GM23338 (cell line): ENCODE data around the gene UNC13A. TPM values are rescaled to one million over a fixed set of nuclear protein-coding genes. Genes with fewer than 3 reads are reported as not detected.

Experiments
- ATAC-seq: fragments of 200-7000 bp; cut with Tn5 transposase; 3 replicates; pipeline ENCODE4 v1.9.1; 2020
- DNase-seq: peaks from one replicate; pipeline ENCODE4 v3.0.0-alpha.2; 2015; ENCODE audit warnings: low spot score
- H2AFZ ChIP-seq: fragments of 200-600 bp; sonication (generic); 2 replicates; pipeline ENCODE4 v1.8.0; 2016; ENCODE audit warnings: antibody characterized with exemption, mild to moderate bottlenecking, moderate library complexity
- H3F3A ChIP-seq: fragments of 200-600 bp; sonication (generic); replicated peaks from 2 replicates; pipeline ENCODE4 v1.8.0; 2017; ENCODE audit warnings: antibody characterized with exemption, mixed run types, low read depth
- H3K27ac ChIP-seq: fragments of 200-600 bp; sonication (generic); 2 replicates; pipeline ENCODE4 v1.6.1; 2016; ENCODE audit warnings: low read depth
- H3K27me3 ChIP-seq: fragments of 200-600 bp; sonication (generic); 2 replicates; pipeline ENCODE4 v1.8.0; 2016; ENCODE audit warnings: mild to moderate bottlenecking, mixed run types, moderate library complexity; ENCODE audit not compliant: insufficient read depth
- H3K36me3 ChIP-seq: fragments of 200-600 bp; sonication (generic); 2 replicates; pipeline ENCODE4 v1.8.0; 2016; ENCODE audit warnings: mild to moderate bottlenecking; ENCODE audit not compliant: insufficient read depth
- H3K4me1 ChIP-seq: fragments of 200-600 bp; sonication (generic); 2 replicates; pipeline ENCODE4 v1.8.0; 2016; ENCODE audit warnings: mild to moderate bottlenecking, moderate library complexity; ENCODE audit not compliant: insufficient read depth
- H3K4me2 ChIP-seq: fragments of 200-600 bp; sonication (generic); 2 replicates; pipeline ENCODE4 v1.7.1; 2017; ENCODE audit warnings: mixed run types
- H3K4me3 ChIP-seq: fragments of 200-600 bp; sonication (generic); 2 replicates; pipeline ENCODE4 v1.6.1; 2016; ENCODE audit warnings: mixed run types
- H3K79me2 ChIP-seq: fragments of 200-600 bp; sonication (generic); replicated peaks from 2 replicates; pipeline ENCODE4 v1.8.0; 2017; ENCODE audit warnings: mild to moderate bottlenecking; ENCODE audit not compliant: insufficient read depth
- H3K9me2 ChIP-seq: fragments of 200-600 bp; sonication (generic); 2 replicates; pipeline ENCODE4 v1.8.0; 2017; ENCODE audit not compliant: insufficient read depth
- H4K20me1 ChIP-seq: fragments of 200-600 bp; sonication (generic); replicated peaks from 2 replicates; pipeline ENCODE4 v1.8.0; 2017; ENCODE audit warnings: mild to moderate bottlenecking; ENCODE audit not compliant: insufficient read depth
- H3K27ac Mint-ChIP-seq: 2 replicates; pipeline ENCODE4 v1.8.0; 2020; ENCODE audit warnings: inconsistent platforms, mild to moderate bottlenecking, moderate library complexity, mixed read lengths
- H3K27me3 Mint-ChIP-seq: 3 replicates; pipeline ENCODE4 v1.8.0; 2022; ENCODE audit warnings: low read depth, mild to moderate bottlenecking, moderate library complexity, mixed read lengths, inconsistent platforms; ENCODE audit not compliant: insufficient read depth, poor library complexity
- H3K36me3 Mint-ChIP-seq: 3 replicates; pipeline ENCODE4 v1.8.0; 2021; ENCODE audit warnings: low read depth, mild to moderate bottlenecking, inconsistent platforms, moderate library complexity, mixed read lengths
- H3K4me1 Mint-ChIP-seq: 3 replicates; pipeline ENCODE4 v1.8.0; 2020; ENCODE audit warnings: mild to moderate bottlenecking, inconsistent platforms, mixed read lengths
- H3K4me3 Mint-ChIP-seq: 3 replicates; pipeline ENCODE4 v1.8.0; 2021; ENCODE audit warnings: moderate library complexity, mild to moderate bottlenecking, inconsistent platforms, mixed read lengths
- H3K9me3 Mint-ChIP-seq: 3 replicates; pipeline ENCODE4 v1.8.0; 2020; ENCODE audit warnings: moderate library complexity, mild to moderate bottlenecking, inconsistent platforms, mixed read lengths
- ETS1 ChIP-seq: IDR thresholded peaks from 2 replicates; pipeline ENCODE4 v1.6.1; 2016; ENCODE audit warnings: antibody characterized with exemption
- JUNB ChIP-seq: IDR thresholded peaks from one replicate; pipeline ENCODE4 v1.6.1; 2016; ENCODE audit warnings: antibody characterized with exemption; ENCODE audit not compliant: unreplicated experiment
- POLR2AphosphoS5 ChIP-seq: IDR thresholded peaks from 2 replicates; pipeline ENCODE4 v1.6.1; 2016; ENCODE audit warnings: antibody characterized with exemption, low read depth
- REST ChIP-seq: IDR thresholded peaks from one replicate; pipeline ENCODE4 v1.6.1; 2018; ENCODE audit warnings: antibody characterized with exemption; ENCODE audit not compliant: unreplicated experiment
- STAT1 ChIP-seq: IDR thresholded peaks from one replicate; pipeline ENCODE4 v1.6.1; 2016; ENCODE audit warnings: antibody characterized with exemption; ENCODE audit not compliant: unreplicated experiment
- ZNF462 ChIP-seq: fragments of 250-450 bp; sonication (Bioruptor Pico); IDR thresholded peaks from 2 replicates; pipeline ENCODE4 v1.5.0; 2020; ENCODE audit warnings: mild to moderate bottlenecking, moderate library complexity
- polyA plus RNA-seq: library from polyadenylated mRNA; unstranded; fragments of >200 nt; fragmentation: Nextera tagmentation; extraction: Ambion mirVana; gene quantifications from 2 replicates; pipeline ENCODE4 v1.2.1, GENCODE V29; 2016
- total RNA-seq: library from RNA; depleted of rRNA; stranded (reverse); fragments of >200 nt; shearing (Covaris generic); gene quantifications from 2 replicates; pipeline ENCODE4 v1.2.3, GENCODE V29; 2014

UNC13A gene
- total and polyA plus RNA-seq, 2 experiments from 2014 or later, result 9.5 to 30.4 TPM

GRCh38 chr19:17625043-17625442 lies 63.1 kb downstream of the UNC13A start (continued):
- TF ChIP-seq REST, result no peak
- no peak for TF ChIP-seq STAT1

GRCh38 chr19:17624314-17624991 lies 63.7 kb downstream of the UNC13A start:
- TF ChIP-seq POLR2AphosphoS5 (no peak), JUNB (no peak), ETS1 (no peak), ZNF462 (CRISPR knock-in tag) (no peak), REST (no peak), STAT1 (no peak)
- Mint-ChIP-seq H3K27ac (no peak overlapping the region), H3K4me3 (no peak overlapping the region), H3K4me1 (no peaks in the 10 kb centered on the region), H3K9me3 (no peaks in the 10 kb centered on the region; the same call in 2 of the 3 replicates), H3K27me3 (peaks cover 12% of the 10 kb centered on the region), H3K36me3 (peaks cover 63% of the 10 kb centered on the region)
- Histone ChIP-seq H3K4me1 (no peaks in the 10 kb centered on the region), H3K4me3 (no peak overlapping the region), H2AFZ (no peak overlapping the region), H3K27me3 (no peaks in the 10 kb centered on the region), H3K9me2 (no peaks in the 10 kb centered on the region), H3K4me2 (no peak overlapping the region), H4K20me1 (no peaks in the 10 kb centered on the region; the same call in 1 of the 2 replicates), H3K27ac (no peak overlapping the region), H3K36me3 (0 out of 2 replicates have a peak, but pooled peaks cover 4% of the 10 kb centered on the region), H3F3A (0 out of 2 replicates have a peak, but pooled peaks cover 6% of the 10 kb centered on the region), H3K79me2 (no peaks in the 10 kb centered on the region)
- DNase-seq (no peak), ATAC-seq (no peak)
